ENCODE measurements around the gene CAB39.

Gene CAB39

GRCh38 chr2:230787101-230787500 is 74.5 kb downstream of the CAB39 start:
- DNase-seq = no peak

- no peak for DNase-seq
These were observed 76.0 kb downstream of the CAB39 start for GRCh38 chr2:230788554-230789175.

GRCh38 chr2:230790981-230791380 is 78.3 kb downstream of the CAB39 start:
- DNase-seq = no peak

- DNase-seq = peak; percentile 48
These were observed 81.1 kb downstream of the CAB39 start for GRCh38 chr2:230793572-230794359.

GRCh38 chr2:230794497-230794896 is 81.9 kb downstream of the CAB39 start:
- peak; percentile 18 for DNase-seq

GRCh38 chr2:230795856-230796255 is 83.2 kb downstream of the CAB39 start:
- no peak for DNase-seq

GRCh38 chr2:230796280-230796862 is 83.7 kb downstream of the CAB39 start:
- no peak for DNase-seq

- DNase-seq = no peak
These were observed 85.2 kb downstream of the CAB39 start for GRCh38 chr2:230797515-230798495.

- DNase-seq = peak; percentile 9
These were observed 86.2 kb downstream of the CAB39 start for GRCh38 chr2:230798769-230799399.

GRCh38 chr2:230805353-230806017 is 92.8 kb downstream of the CAB39 start:
- DNase-seq = no peak

GRCh38 chr2:230807729-230808128 is 95.1 kb downstream of the CAB39 start:
- no peak for DNase-seq

- DNase-seq = no peak
These were observed 96.4 kb downstream of the CAB39 start for GRCh38 chr2:230809015-230809414.

- no peak for DNase-seq
These were observed 97.1 kb downstream of the CAB39 start for GRCh38 chr2:230809677-230810251.

GRCh38 chr2:230811508-230811907 is 98.9 kb downstream of the CAB39 start:
- no peak for DNase-seq

- no peak for DNase-seq
These were observed 99.4 kb downstream of the CAB39 start for GRCh38 chr2:230812033-230812432.

- DNase-seq = no peak
These were observed 102.0 kb downstream of the CAB39 start for GRCh38 chr2:230814616-230815015.

- no peak for DNase-seq
These were observed 102.4 kb downstream of the CAB39 start for GRCh38 chr2:230815088-230815487.

- DNase-seq = no peak
These were observed 104.1 kb downstream of the CAB39 start for GRCh38 chr2:230816735-230817134.

GRCh38 chr2:230819433-230819832 is 106.8 kb downstream of the CAB39 start:
- no peak for DNase-seq

GRCh38 chr2:230821261-230821990 is 108.8 kb downstream of the CAB39 start:
- no peak for DNase-seq
